HCT116 (cell line): ENCODE results near the gene EIF3K.

Experiments used
- CEBPB ChIP-seq: IDR thresholded peaks from 2 replicates; pipeline ENCODE4 v1.6.1; 2012; ENCODE audit warnings: low read depth
- EGR1 ChIP-seq: IDR thresholded peaks from 2 replicates; pipeline ENCODE4 v1.6.1; 2012; ENCODE audit warnings: low read depth
- POLR2AphosphoS5 ChIP-seq: IDR thresholded peaks from 2 replicates; pipeline ENCODE4 v1.6.1; 2011; ENCODE audit warnings: mild to moderate bottlenecking, low read depth, low read length, moderate library complexity
- TF ChIP-seq, protein P1 (sequence below), 3 experiments: fragments of 200-600 bp in 1 of 3; sonication (generic) in 1 of 3; IDR thresholded peaks in 2 of 3; conservative IDR thresholded peaks in 1 of 3; 2 replicates each; pipeline ENCODE4 v1.5.1; 2012 to 2017; ENCODE audit warnings: low read depth in 2 of 3, low read length in 2 of 3, antibody characterized with exemption in 1 of 3, borderline replicate concordance in 1 of 3, control low read depth in 1 of 3, mild to moderate bottlenecking in 1 of 3, mixed read lengths in 1 of 3, mixed run types in 1 of 3, moderate library complexity in 1 of 3; ENCODE audit not compliant: insufficient read depth in 1 of 3
- TF ChIP-seq, protein P2 (sequence below): IDR thresholded peaks from 2 replicates; pipeline ENCODE4 v1.6.1; 2011; ENCODE audit warnings: mild to moderate bottlenecking, low read length, moderate library complexity; ENCODE audit not compliant: insufficient replicate concordance; ENCODE audit errors: extremely low read depth
- TF ChIP-seq, protein P3 (sequence below): IDR thresholded peaks from 2 replicates; pipeline ENCODE4 v1.6.1; 2012; ENCODE audit warnings: low read depth

DNA sequence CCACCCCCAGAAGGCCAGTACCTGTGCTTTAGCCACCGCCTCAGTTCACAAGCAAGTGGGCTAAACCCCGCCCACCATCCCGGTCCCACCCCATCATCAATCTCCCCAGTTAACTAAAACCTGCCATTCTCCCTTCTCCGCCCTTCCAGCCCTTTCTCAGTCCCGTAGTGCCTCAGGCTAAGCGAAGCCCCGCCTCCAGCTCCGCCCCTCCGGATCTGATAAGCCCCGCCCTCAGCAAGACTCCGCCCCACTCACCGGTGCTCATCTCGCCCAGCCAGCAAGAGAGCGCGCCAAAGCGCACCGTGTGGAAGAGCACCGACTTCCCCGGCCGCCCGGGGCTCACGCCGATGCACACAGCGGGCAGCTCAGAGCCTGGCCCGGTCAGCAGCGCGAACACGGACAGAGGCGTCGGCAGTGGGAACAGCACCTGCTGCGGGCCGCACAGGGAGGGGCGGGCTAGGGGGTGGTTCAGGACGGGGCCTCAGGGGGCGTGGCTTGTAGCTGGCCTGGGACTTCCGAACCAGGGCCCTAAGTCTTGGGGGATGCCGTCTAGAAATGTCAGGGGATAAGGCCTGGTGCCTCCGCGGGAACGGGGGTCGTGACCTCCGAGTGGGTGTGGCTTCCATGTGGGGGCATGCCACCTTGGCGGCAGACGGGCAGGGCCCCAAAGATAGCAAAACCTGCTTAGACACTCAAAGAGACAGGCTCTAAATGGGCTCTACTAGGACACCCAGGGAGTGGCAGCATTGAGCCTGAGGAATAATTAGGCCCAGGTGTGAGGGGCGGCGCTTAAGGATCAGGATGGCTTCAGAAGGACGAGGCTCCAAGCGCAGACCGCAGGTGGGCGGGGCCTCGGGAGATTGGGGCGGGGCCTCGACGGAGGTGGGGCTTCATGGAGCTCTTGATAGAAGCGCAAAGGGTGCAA, 22.7 kb upstream of the EIF3K start:
- TF ChIP-seq CEBPB (no peak), EGR1 (no peak), POLR2AphosphoS5 (no peak)
- TF ChIP-seq, protein P1, sequence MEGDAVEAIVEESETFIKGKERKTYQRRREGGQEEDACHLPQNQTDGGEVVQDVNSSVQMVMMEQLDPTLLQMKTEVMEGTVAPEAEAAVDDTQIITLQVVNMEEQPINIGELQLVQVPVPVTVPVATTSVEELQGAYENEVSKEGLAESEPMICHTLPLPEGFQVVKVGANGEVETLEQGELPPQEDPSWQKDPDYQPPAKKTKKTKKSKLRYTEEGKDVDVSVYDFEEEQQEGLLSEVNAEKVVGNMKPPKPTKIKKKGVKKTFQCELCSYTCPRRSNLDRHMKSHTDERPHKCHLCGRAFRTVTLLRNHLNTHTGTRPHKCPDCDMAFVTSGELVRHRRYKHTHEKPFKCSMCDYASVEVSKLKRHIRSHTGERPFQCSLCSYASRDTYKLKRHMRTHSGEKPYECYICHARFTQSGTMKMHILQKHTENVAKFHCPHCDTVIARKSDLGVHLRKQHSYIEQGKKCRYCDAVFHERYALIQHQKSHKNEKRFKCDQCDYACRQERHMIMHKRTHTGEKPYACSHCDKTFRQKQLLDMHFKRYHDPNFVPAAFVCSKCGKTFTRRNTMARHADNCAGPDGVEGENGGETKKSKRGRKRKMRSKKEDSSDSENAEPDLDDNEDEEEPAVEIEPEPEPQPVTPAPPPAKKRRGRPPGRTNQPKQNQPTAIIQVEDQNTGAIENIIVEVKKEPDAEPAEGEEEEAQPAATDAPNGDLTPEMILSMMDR (IDR thresholded peaks at IDR 0.05 in 2 of 3, conservative IDR thresholded peaks at IDR 0.05 in 1 of 3; ENCODE audit: borderline replicate concordance in 1 of 3, insufficient read depth in 1 of 3, low read depth in 2 of 3, low read length in 2 of 3), result no peak
- TF ChIP-seq, protein P2, sequence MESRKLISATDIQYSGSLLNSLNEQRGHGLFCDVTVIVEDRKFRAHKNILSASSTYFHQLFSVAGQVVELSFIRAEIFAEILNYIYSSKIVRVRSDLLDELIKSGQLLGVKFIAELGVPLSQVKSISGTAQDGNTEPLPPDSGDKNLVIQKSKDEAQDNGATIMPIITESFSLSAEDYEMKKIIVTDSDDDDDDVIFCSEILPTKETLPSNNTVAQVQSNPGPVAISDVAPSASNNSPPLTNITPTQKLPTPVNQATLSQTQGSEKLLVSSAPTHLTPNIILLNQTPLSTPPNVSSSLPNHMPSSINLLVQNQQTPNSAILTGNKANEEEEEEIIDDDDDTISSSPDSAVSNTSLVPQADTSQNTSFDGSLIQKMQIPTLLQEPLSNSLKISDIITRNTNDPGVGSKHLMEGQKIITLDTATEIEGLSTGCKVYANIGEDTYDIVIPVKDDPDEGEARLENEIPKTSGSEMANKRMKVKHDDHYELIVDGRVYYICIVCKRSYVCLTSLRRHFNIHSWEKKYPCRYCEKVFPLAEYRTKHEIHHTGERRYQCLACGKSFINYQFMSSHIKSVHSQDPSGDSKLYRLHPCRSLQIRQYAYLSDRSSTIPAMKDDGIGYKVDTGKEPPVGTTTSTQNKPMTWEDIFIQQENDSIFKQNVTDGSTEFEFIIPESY, result no peak
- TF ChIP-seq, protein P3, sequence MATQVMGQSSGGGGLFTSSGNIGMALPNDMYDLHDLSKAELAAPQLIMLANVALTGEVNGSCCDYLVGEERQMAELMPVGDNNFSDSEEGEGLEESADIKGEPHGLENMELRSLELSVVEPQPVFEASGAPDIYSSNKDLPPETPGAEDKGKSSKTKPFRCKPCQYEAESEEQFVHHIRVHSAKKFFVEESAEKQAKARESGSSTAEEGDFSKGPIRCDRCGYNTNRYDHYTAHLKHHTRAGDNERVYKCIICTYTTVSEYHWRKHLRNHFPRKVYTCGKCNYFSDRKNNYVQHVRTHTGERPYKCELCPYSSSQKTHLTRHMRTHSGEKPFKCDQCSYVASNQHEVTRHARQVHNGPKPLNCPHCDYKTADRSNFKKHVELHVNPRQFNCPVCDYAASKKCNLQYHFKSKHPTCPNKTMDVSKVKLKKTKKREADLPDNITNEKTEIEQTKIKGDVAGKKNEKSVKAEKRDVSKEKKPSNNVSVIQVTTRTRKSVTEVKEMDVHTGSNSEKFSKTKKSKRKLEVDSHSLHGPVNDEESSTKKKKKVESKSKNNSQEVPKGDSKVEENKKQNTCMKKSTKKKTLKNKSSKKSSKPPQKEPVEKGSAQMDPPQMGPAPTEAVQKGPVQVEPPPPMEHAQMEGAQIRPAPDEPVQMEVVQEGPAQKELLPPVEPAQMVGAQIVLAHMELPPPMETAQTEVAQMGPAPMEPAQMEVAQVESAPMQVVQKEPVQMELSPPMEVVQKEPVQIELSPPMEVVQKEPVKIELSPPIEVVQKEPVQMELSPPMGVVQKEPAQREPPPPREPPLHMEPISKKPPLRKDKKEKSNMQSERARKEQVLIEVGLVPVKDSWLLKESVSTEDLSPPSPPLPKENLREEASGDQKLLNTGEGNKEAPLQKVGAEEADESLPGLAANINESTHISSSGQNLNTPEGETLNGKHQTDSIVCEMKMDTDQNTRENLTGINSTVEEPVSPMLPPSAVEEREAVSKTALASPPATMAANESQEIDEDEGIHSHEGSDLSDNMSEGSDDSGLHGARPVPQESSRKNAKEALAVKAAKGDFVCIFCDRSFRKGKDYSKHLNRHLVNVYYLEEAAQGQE, result no peak
